ELF-1 (cell line): ENCODE data around the gene LPP.

Experiments
- DNase-seq: peaks from one replicate; pipeline ENCODE4 v3.0.0-alpha.2; 2016; ENCODE audit warnings: low read depth, low spot score

LPP gene

GRCh38 chr3:188939814-188940572, 786.0 kb downstream of the LPP start:
- no peak for DNase-seq
